Measurements from ENCODE around the gene AGAP2.

DNA sequence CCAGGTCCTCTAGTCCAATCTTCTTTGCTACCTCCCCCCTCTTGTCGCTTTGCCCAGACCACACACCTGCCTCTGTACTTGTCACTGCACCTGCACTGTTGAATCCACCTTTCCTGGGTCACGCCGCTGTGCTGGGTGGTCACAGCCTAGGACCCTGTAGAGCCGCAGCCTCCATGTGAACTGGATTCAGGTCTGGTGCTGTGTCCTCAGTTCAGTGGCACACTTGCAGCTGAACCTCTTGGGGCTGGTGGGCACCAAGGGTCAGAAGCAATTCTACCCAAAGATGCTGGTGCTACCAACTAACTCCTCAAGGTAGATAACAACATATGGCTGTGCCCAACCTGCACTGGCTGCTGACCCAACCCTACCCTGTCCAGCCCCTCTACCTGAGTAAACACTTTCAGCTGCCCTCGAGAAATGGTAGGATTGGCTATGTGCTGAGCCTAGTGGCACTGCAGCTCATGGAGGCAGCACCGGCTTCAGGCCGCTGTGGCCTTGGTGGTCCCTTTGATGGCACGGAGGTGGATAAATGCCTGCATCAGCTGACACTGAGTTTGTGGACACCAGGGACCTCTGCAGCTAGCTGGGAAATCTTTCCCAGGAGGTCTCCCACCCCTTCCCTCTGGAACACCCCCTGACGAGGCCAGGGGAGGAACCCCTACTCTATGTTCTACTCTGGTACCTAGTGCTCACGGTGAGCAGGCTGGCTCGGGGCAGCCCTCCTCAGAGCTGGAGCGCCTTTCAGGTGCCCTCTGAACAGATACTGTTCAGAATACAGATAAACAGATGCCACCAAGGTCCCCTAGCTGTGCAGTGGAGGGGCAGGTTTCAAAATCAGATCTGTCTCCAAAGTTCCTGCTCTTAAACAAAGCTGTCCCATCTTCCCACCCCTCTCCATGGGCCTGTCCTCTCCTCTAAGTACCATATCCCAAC is 14.3 kb downstream of the AGAP2 start:
- TF ChIP-seq, protein P1, sequence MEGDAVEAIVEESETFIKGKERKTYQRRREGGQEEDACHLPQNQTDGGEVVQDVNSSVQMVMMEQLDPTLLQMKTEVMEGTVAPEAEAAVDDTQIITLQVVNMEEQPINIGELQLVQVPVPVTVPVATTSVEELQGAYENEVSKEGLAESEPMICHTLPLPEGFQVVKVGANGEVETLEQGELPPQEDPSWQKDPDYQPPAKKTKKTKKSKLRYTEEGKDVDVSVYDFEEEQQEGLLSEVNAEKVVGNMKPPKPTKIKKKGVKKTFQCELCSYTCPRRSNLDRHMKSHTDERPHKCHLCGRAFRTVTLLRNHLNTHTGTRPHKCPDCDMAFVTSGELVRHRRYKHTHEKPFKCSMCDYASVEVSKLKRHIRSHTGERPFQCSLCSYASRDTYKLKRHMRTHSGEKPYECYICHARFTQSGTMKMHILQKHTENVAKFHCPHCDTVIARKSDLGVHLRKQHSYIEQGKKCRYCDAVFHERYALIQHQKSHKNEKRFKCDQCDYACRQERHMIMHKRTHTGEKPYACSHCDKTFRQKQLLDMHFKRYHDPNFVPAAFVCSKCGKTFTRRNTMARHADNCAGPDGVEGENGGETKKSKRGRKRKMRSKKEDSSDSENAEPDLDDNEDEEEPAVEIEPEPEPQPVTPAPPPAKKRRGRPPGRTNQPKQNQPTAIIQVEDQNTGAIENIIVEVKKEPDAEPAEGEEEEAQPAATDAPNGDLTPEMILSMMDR (IDR thresholded peaks at IDR 0.05), result no peak
- TF ChIP-seq EP300 (IDR thresholded peaks at IDR 0.05) (no peak), POLR2AphosphoS5 (IDR thresholded peaks at IDR 0.05) (no peak), POLR2A (IDR thresholded peaks at IDR 0.05) (no peak)
